ENCODE data around the gene TNFRSF6B. TPM values are rescaled to one million over a fixed set of nuclear protein-coding genes. Genes with fewer than 3 reads are reported as not detected.

TNFRSF6B gene
- total RNA-seq, 2 donors from 2014 or later, result not detected

DNA sequence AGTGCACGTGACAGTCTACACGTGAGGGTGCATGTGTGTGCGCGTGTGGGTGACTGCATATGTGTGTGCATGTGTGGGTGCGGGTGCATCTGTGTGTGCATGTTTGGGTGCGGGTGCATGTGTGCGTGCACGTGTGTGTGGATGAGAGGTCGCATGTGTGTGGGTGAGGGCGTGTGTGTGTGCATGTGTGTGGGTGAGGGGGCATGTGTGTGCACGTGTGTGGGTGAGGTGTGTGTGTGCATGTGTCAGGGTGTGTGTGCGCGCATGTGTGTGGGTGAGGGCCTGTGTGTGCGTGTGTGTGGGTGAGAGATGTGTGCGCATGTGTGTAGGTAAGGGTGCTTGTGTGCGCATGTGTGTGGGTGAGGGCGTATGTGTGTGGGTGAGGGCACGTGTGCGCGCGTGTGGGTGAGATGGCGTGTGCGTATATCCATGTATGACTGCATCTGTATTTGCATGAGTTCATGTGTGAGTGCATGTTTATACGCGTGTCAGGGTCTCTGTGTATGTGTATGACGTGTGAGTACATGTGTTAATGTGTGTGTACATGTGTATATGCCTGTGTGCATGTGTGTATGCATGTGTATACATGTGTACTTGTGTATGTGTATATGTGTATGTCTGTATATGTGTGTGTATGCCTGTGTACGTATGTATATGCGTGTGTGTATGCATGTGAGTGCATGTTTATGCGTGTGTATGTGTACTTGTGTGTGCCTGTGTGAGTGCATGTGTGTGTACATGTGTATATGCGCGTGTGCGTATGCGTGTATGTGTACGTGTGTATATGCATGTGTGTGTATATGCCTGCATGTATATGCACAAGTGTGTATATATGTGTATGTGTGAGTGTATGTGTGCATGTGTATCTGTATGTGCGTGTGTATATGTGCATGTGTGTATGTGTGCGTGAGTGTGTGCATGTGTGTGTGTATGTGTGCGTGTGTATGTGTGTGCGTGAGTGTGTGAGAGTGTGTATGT lies 36.0 kb downstream of the TNFRSF6B start:
- H3K27me3 Mint-ChIP-seq (ENCODE audit: insufficient read depth), result peaks cover 1% of the 10 kb centered on the region
- TF ChIP-seq CTCF (conservative IDR thresholded peaks at IDR 0.05), result no peak
- no peaks in the 10 kb centered on the region for H3K9me3 Mint-ChIP-seq
- no peak overlapping the region for H3K27ac ChIP-seq (ENCODE audit: low read depth, low read length)
- H3K36me3 ChIP-seq (ENCODE audit: control insufficient read depth, insufficient read depth, low read length), result peaks cover 39% of the 10 kb centered on the region
- DNase-seq, result no peak
- H3K4me1 ChIP-seq (ENCODE audit: control insufficient read depth, insufficient read depth, low read length), result no peaks in the 10 kb centered on the region
- H3K36me3 Mint-ChIP-seq (ENCODE audit: low read depth), result peaks cover 31% of the 10 kb centered on the region
- no peaks in the 10 kb centered on the region for H3K27me3 ChIP-seq (ENCODE audit: control insufficient read depth, insufficient read depth, low read length, poor library complexity, severe bottlenecking)
- no peaks in the 10 kb centered on the region for H3K9me3 ChIP-seq (ENCODE audit: control insufficient read depth, low read length)
- 84 to 88% methylated on average over 21 to 37 of the region's 38 CpGs for WGBS, 2 experiments (ENCODE audit: insufficient coverage in 1 of 2, insufficient read length in 1 of 2)
- H3K4me1 Mint-ChIP-seq, result no peaks in the 10 kb centered on the region
- no peak overlapping the region for H3K4me3 ChIP-seq (ENCODE audit: low read length)
- H3K27ac Mint-ChIP-seq, result no peak overlapping the region
- H3K9ac ChIP-seq (ENCODE audit: extremely low read depth, low read length, poor library complexity, severe bottlenecking), result no peak overlapping the region
- H3K4me3 Mint-ChIP-seq, result no peak overlapping the region

- Mint-ChIP-seq H3K27ac (no peak overlapping the region), H3K9me3 (no peaks in the 10 kb centered on the region), H3K36me3 (ENCODE audit: low read depth) (peaks cover 28% of the 10 kb centered on the region), H3K4me3 (no peak overlapping the region), H3K4me1 (no peaks in the 10 kb centered on the region), H3K27me3 (ENCODE audit: insufficient read depth) (peaks cover 1% of the 10 kb centered on the region)
- H3K27ac ChIP-seq (ENCODE audit: low read depth, low read length), result no peak overlapping the region
- no peak for DNase-seq
- H3K9ac ChIP-seq (ENCODE audit: extremely low read depth, low read length, poor library complexity, severe bottlenecking), result no peak overlapping the region
- no peaks in the 10 kb centered on the region for H3K9me3 ChIP-seq (ENCODE audit: control insufficient read depth, low read length)
- H3K4me1 ChIP-seq (ENCODE audit: control insufficient read depth, insufficient read depth, low read length), result no peaks in the 10 kb centered on the region
- no peak overlapping the region for H3K4me3 ChIP-seq (ENCODE audit: low read length)
- peaks cover 39% of the 10 kb centered on the region for H3K36me3 ChIP-seq (ENCODE audit: control insufficient read depth, insufficient read depth, low read length)
- no peaks in the 10 kb centered on the region for H3K27me3 ChIP-seq (ENCODE audit: control insufficient read depth, insufficient read depth, low read length, poor library complexity, severe bottlenecking)
- 96% methylated on average over 13 of the region's 13 CpGs for WGBS, 2 experiments (ENCODE audit: insufficient coverage in 1 of 2, insufficient read length in 1 of 2)
- no peak for TF ChIP-seq CTCF (conservative IDR thresholded peaks at IDR 0.05)
Measured at GRCh38 chr20:63733117-63733516, 36.7 kb downstream of the TNFRSF6B start.

DNA sequence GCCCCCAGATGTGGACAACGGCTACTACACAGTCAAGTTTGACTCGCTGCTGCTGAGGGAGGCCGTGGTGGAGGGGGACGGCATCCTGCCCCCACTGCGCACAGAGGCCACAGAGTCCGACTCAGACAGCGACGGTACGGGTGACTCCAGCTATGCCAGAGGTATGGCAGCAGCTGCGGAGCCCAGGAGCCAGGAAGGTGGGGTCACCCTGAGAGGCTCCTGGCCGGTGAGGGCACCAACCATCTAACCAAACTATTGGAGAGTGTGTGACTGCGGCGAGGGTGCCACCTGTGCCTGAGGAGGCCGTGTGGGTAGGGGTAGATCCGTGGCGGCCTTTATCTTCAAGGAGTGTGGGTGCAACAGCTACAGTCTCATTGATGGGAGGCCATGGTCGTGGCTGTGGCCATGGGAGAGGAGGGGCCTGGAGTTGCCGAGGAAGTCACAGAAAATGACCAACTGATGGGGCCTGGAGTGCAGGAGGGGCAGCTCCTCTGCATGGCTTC lies 37.2 kb downstream of the TNFRSF6B start:
- no peak for TF ChIP-seq CTCF (conservative IDR thresholded peaks at IDR 0.05)
- Mint-ChIP-seq H3K4me1 (no peaks in the 10 kb centered on the region), H3K36me3 (ENCODE audit: low read depth) (peaks cover 23% of the 10 kb centered on the region), H3K4me3 (no peak overlapping the region), H3K27ac (peak overlapping the region; percentile 52), H3K27me3 (ENCODE audit: insufficient read depth) (peaks cover 1% of the 10 kb centered on the region), H3K9me3 (no peaks in the 10 kb centered on the region)
- Histone ChIP-seq H3K27ac (ENCODE audit: low read depth, low read length) (no peak overlapping the region), H3K9ac (ENCODE audit: extremely low read depth, low read length, poor library complexity, severe bottlenecking) (no peak overlapping the region), H3K27me3 (ENCODE audit: control insufficient read depth, insufficient read depth, low read length, poor library complexity, severe bottlenecking) (no peaks in the 10 kb centered on the region), H3K9me3 (ENCODE audit: control insufficient read depth, low read length) (no peaks in the 10 kb centered on the region), H3K4me1 (ENCODE audit: control insufficient read depth, insufficient read depth, low read length) (no peaks in the 10 kb centered on the region), H3K4me3 (ENCODE audit: low read length) (no peak overlapping the region), H3K36me3 (ENCODE audit: control insufficient read depth, insufficient read depth, low read length) (peaks cover 39% of the 10 kb centered on the region)
- DNase-seq, result no peak
- WGBS, 2 experiments (ENCODE audit: insufficient coverage in 1 of 2, insufficient read length in 1 of 2), result 95 to 98% methylated on average over 14 to 18 of the region's 18 CpGs

All from endodermal cell (in vitro differentiated cells).